Duodenal mucosa (tissue), 2 donors: Measurements from ENCODE around the gene RHBDD3.

Experiments
- H3K27ac ChIP-seq: one replicate; pipeline ENCODE4 v1.7.0; 2013; ENCODE audit warnings: low read depth, low read length
- H3K27me3 ChIP-seq, 2 donors: one replicate each; pipeline ENCODE4 v1.7.0; 2013; ENCODE audit warnings: low read length in 2 of 2, control low read depth in 1 of 2; ENCODE audit not compliant: insufficient read depth in 2 of 2, control insufficient read depth in 1 of 2
- H3K36me3 ChIP-seq, 2 donors: one replicate each; pipeline ENCODE4 v1.7.0; 2013; ENCODE audit warnings: low read length in 2 of 2, control low read depth in 1 of 2; ENCODE audit not compliant: insufficient read depth in 2 of 2, control insufficient read depth in 1 of 2
- H3K4me1 ChIP-seq, 2 donors: one replicate each; pipeline ENCODE4 v1.7.0; 2013; ENCODE audit warnings: low read length in 2 of 2, control low read depth in 1 of 2; ENCODE audit not compliant: insufficient read depth in 2 of 2, control insufficient read depth in 1 of 2
- H3K4me3 ChIP-seq, 2 donors: one replicate each; pipeline ENCODE4 v1.7.0; 2013; ENCODE audit warnings: low read length in 2 of 2, low read depth in 1 of 2
- H3K9ac ChIP-seq, 2 donors: one replicate each; pipeline ENCODE4 v1.7.0; 2013; ENCODE audit warnings: low read length in 2 of 2, low read depth in 1 of 2
- H3K9me3 ChIP-seq, 2 donors: one replicate each; pipeline ENCODE4 v1.7.0; 2013; ENCODE audit warnings: low read length in 2 of 2, control low read depth in 1 of 2; ENCODE audit not compliant: control insufficient read depth in 1 of 2

The RHBDD3 gene

GRCh38 chr22:29267858-29268510 lies at the start of gene RHBDD3, which contains the start of gene EWSR1:
Gene RHBDD3, minus strand, starts transcription at chr22:29267981. Its CDS starts 2,355 bp downstream, at chr22:29265626.
Gene EWSR1, plus strand, starts transcription at chr22:29268268. Its CDS starts 69 bp downstream, at chr22:29268337.
- Histone ChIP-seq H3K27ac (peak within 1 kb of the TSS; percentile 97), H3K4me1 (peaks cover 47 to 55% of the 10 kb centered on the region in 2 donors), H3K9ac (peak within 1 kb of the TSS; percentile 90 to 94), H3K9me3 (no peaks in the 10 kb centered on the region), H3K36me3 (peaks cover 6 to 33% of the 10 kb centered on the region in 2 donors), H3K4me3 (peak within 1 kb of the TSS; percentile 81 to 93), H3K27me3 (no peaks in the 10 kb centered on the region)

DNA sequence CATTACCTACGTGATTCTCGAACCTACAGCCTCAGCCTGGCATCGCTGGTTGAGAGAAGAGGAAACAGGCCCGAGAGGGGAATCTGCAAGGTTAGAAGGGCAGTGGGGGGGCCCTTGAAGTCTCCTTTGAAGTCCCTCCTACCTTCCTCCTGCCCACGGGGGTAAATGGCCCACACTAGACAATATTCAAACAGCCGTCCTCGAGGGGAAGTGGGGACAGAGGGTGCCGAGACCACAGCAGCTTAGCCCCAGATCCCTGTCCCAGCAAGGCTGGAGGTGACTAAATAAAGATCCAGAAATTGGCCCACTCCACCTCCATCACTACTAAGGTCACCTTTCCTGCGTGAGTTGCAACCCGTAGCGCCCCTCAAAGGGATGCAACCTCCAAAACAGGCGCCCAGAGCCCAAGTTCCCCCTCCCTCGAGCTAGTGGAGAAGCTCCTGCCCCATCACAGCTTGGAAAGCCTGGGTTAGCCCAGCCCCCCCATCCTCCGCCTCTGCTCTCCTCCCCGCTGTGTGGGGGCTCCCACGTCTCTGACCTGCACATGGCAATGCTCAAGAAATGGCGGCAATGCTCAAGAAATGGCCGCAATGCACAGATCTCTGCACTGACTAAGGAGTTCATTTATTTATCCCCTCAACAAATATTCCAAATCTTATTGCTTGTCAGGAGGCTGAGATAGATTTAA lies 48.5 kb upstream of the RHBDD3 start:
- peaks cover 15 to 28% of the 10 kb centered on the region in 2 donors for H3K4me1 ChIP-seq
- H3K36me3 ChIP-seq: no peaks in the 10 kb centered on the region
- H3K9ac ChIP-seq: no peak overlapping the region
- H3K27me3 ChIP-seq: peaks cover 10 to 17% of the 10 kb centered on the region in 2 donors
- no peak overlapping the region for H3K4me3 ChIP-seq
- H3K27ac ChIP-seq: no peak overlapping the region
- no peaks in the 10 kb centered on the region for H3K9me3 ChIP-seq

- H3K9me3 ChIP-seq: no peaks in the 10 kb centered on the region
- H3K36me3 ChIP-seq: no peaks in the 10 kb centered on the region
- H3K4me1 ChIP-seq: peaks cover 20 to 35% of the 10 kb centered on the region in 2 donors
- peak within 1 kb of the TSS; percentile 22 to 35 for H3K4me3 ChIP-seq
- H3K27ac ChIP-seq: no peak within 1 kb of the TSS
- H3K27me3 ChIP-seq: peaks cover 10 to 17% of the 10 kb centered on the region in 2 donors
- no peak within 1 kb of the TSS for H3K9ac ChIP-seq
Measured at GRCh38 chr22:29315286-29316140, 47.7 kb upstream of the RHBDD3 start, which contains the start of gene RASL10A. Gene RASL10A, minus strand, starts transcription at chr22:29315697. Its CDS starts 451 bp downstream, at chr22:29315246.

GRCh38 chr22:29314537-29315285 lies 46.9 kb upstream of the RHBDD3 start:
- H3K9me3 ChIP-seq: no peaks in the 10 kb centered on the region
- H3K4me1 ChIP-seq: peaks cover 25 to 41% of the 10 kb centered on the region in 2 donors
- H3K4me3 ChIP-seq: peak overlapping the region; percentile 22 to 35
- H3K27me3 ChIP-seq: peaks cover 10 to 17% of the 10 kb centered on the region in 2 donors
- H3K36me3 ChIP-seq: no peaks in the 10 kb centered on the region
- no peak overlapping the region for H3K27ac ChIP-seq
- H3K9ac ChIP-seq: no peak overlapping the region

DNA sequence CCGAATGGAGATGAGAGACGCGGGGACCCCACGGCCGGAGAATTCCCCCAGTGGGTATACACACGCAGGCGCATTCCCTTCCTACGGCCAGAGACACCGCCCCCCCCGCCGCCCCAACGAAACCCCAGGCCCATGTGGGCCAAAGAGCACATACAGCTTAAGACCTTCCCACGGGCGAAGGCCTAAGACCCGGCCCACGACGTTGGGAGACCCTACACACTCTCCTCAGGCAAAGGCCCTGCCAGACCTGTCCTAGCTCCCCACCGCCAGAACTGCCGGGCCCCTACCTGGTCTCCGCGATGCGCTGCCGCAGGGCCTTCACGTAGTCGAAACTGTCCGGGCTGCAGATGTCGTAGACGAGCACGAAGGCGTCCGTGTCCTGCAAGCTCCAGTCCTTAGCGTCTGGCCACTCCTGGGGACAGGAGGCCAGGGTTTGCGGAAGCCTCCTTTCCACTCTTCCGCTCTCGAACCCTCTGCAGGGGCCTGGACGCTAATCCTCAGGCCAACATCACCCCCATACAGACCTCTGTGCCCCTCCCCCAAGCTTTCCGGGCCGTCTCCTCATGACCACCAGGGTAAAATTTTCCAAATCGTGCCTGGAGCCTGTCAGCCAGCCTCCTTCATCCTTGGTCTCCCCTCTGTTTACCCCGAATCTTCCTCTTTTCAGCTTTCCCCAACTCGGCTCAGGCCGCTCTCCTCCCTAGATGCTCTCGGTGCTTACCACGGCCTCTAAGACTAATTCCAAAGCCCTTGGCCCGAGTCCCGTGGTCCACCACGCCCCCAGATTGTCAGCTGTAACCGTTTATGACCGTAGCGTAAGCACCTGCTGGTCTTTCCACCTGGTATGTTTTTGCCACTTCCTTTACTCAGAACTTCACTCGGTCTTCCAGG lies 46.0 kb upstream of the RHBDD3 start:
- Histone ChIP-seq H3K27me3 (peaks cover 10 to 17% of the 10 kb centered on the region in 2 donors), H3K36me3 (no peaks in the 10 kb centered on the region), H3K27ac (no peak overlapping the region), H3K4me3 (peak overlapping the region; percentile 32 to 35), H3K9me3 (no peaks in the 10 kb centered on the region), H3K9ac (no peak overlapping the region), H3K4me1 (peaks cover 34 to 50% of the 10 kb centered on the region in 2 donors)

DNA sequence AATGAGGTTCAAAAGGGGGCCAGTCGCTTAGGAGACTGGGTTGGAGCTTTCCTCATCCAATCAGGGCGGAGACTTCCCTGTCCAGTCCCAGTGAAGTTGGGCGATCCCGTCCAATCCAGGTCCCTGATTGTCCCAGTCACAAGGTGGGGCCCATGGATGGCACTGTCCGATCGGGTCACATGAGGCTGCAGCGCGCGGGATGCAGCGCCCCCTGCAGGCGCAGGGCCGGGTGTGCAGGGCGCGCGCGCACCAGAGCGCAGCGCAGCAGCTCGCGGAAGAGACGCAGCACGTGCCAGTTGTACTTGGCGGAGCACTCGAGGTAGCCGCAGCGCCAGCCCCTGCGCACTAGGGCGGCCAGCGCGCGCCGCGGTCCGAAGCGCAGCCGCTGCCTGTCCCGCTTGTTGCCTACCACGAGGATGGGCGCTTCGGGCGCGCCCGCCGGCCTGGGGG lies 45.4 kb upstream of the RHBDD3 start:
- peaks cover 10 to 17% of the 10 kb centered on the region in 2 donors for H3K27me3 ChIP-seq
- H3K27ac ChIP-seq: no peak overlapping the region
- no peaks in the 10 kb centered on the region for H3K9me3 ChIP-seq
- H3K36me3 ChIP-seq: no peaks in the 10 kb centered on the region
- H3K9ac ChIP-seq: no peak overlapping the region
- H3K4me3 ChIP-seq: no peak overlapping the region
- H3K4me1 ChIP-seq: peaks cover 40 to 57% of the 10 kb centered on the region in 2 donors

- no peak overlapping the region for H3K27ac ChIP-seq
- no peak overlapping the region for H3K4me3 ChIP-seq
- no peak overlapping the region for H3K9ac ChIP-seq
- peaks cover 10 to 17% of the 10 kb centered on the region in 2 donors for H3K27me3 ChIP-seq
- no peaks in the 10 kb centered on the region for H3K36me3 ChIP-seq
- H3K4me1 ChIP-seq: peaks cover 46 to 63% of the 10 kb centered on the region in 2 donors
- no peaks in the 10 kb centered on the region for H3K9me3 ChIP-seq
Measured at GRCh38 chr22:29312218-29313125, 44.7 kb upstream of the RHBDD3 start.

- Histone ChIP-seq H3K27me3 (peaks cover 10 to 17% of the 10 kb centered on the region in 2 donors), H3K4me3 (peak overlapping the region in 1 of 2 donors; percentile 36), H3K36me3 (no peaks in the 10 kb centered on the region), H3K9ac (peak overlapping the region in 1 of 2 donors; percentile 18), H3K27ac (no peak overlapping the region), H3K4me1 (peaks cover 47 to 67% of the 10 kb centered on the region in 2 donors), H3K9me3 (no peaks in the 10 kb centered on the region)
Measured at GRCh38 chr22:29311464-29312217, 43.9 kb upstream of the RHBDD3 start.
